ENCODE data around the gene SFN.

- TF ChIP-seq CTCF (IDR thresholded peaks at IDR 0.05) = no peak
- no peak for TF ChIP-seq EZH2 (IDR thresholded peaks at IDR 0.05; ENCODE audit: borderline replicate concordance, insufficient read depth, low read depth, low read length, poor library complexity, severe bottlenecking)
Observed at GRCh38 chr1:26857473-26858060, 5.4 kb upstream of the SFN start.
